HG02623 (cell line): ENCODE measurements around the gene MTHFS.

Experiments
- ATAC-seq: cut with Tn5 transposase; IDR thresholded peaks from one replicate; pipeline ENCODE4 v1.9.1; 2021; ENCODE audit warnings: moderate library complexity; ENCODE audit not compliant: unreplicated experiment

MTHFS gene

DNA sequence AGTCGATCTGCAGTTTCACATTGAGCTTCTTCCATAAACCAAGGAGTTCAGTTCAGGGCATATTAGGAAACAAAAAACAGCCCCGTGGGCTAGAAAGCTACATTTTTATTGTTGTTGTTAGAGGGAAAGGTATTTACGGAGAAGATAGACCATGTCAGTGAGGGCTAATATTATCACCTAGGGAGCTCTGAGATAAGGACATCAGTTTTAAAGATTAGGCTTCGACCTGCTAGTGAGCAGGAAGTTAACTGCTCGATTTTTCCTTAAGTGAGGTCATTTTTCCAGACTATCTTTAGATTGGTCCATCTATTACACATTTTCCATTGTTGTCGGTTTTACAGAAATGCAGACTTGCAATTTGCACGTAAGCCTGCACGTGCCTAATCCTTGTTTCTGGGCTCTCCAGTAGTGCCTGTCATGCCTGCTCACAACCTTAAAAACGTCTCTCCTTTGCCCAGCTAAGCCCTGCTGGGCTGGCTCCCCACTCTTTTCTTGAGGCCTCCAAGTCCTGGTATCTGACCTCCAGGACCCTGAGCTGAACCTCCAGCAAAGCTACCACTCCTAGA is 72.6 kb downstream of the MTHFS start:
- no peak for ATAC-seq

DNA sequence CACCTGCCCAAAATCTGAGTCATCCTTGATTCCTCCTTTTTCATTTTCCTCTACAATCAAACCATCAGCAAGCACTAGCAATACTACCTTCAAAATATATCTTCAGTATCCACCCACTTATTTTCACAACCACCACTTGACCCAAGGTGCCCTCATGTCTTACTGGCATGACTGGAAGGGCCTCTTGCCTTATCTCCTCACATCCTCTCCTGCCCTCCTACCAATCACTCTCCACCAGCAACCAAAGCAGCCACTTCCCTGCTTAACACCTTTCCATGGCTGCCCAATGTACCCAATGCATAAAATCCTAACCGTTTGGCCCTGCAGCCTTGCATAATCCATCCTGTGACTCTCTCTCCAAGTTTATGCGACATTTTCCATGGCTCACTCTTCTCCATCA is 76.0 kb downstream of the MTHFS start:
- no peak for ATAC-seq

DNA sequence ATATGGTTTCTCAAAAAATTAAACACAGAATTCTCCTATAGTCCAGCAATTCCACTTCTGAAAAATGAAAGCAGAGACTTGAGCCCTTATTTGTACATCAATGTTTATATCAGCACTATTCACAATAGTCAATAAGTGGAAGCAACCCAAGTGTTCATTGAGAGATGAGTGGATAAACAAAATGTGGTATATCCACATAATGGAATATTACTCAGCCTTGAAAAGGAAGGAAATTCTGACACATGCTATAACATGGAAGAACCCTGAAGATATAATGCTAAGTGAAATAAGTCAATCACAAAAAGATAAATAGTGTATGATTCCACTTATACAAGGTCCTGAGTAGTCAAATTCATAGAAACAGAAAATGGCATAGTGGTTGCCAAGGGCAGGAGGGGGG is 76.6 kb downstream of the MTHFS start:
- no peak for ATAC-seq

DNA sequence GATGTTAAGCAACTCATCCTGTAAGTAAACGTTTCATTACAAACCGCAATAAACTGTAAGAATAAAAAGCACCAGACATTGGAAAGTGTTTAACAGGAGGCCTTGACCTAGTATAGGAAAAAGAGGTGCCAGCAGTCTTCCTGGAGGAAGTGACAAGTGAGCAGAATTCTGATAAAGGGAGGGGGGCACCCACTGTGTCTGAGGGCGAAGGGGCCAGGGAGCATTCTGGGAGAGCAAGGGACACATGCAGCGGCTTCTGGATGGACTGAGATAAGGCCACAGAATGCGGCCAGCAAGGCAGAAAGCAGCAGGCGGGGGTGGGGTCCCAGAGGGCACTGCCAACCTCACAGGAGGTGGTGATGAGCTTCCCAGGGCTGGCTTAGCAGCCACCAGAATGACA is 80.2 kb downstream of the MTHFS start:
- no peak for ATAC-seq

DNA sequence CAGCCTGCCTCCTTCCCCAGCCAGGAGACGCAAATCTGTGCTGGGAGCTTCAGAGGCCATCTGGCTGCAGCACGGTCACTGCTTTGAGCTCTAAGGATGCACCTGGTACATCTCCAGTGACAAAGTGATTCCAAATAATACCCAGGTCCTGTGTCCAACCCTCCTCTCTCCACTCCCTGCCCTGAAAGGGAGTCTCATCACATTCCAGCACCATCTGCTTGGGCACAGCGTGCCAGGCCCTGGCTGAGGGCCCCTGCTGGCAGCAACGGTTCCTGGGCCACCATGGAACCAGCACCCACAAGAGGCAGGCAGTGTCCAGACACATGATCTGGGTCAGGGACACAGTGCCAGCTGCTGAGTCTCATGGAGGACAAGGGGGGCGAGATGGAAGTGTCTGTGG is 81.3 kb downstream of the MTHFS start:
- ATAC-seq = no peak

DNA sequence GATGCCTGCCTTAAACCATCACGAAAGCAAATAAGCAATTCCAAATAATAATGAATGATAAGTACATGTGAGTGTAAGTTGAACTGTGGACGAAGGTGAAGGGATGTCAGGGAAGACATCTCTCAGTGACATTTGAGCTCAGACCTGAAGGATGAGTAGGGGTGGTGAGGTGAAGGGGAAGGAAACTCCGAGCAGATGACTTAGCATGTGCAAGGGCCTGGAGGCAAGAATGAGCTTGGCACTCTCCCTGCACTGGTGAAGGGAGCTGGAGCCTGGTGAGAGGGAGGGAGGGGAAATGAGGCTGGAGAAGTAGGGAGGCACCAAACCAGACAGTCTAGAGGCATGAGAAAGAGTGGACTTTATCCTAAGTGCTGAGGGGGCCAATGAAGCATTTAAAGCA is 84.3 kb downstream of the MTHFS start:
- ATAC-seq = no peak

DNA sequence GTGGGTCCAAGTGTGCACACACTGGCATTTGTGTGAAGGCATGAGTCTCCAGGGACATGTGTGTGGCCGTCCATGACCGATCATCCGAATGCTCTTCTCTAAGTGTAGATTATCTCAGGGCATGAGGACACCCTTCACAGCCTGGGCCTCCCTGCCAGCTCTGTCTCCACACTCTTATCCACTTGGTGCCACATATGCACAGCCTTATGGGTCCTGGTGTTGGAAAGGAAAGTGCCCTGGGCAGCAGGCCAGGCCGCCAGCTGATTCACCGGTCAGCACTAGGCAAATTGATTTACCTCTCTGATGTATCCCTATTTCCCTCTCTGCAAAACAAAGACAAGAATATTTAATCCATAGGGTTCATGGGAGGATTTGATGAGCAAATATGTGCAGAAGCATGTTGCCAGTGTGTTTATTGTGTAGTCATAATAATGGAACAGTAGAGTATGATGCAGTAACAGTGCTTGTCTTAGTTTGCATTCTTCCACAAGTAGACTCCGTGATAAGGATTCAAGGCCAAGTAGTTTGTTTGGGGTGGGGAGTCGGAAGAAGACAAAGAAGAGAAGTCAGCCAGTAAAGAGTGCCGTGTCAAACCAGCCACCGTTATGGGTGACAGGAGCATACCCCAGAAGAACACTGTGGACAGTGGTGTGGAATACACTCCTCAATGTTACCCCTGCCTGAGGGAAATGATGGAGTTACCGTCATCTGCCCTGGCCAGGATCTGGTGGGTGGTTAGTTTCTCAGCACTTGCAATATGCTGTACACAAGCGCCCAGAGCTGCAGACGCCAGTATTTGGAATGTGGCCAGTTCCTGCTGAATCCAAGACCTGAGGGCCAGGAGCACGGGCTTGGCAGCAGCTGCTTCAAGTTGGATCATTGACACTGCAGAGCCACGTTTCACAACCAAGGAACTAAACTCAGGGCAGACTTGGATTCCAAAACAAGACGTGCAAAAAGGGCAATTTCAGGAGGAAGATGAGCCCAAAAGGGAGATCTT is 85.1 kb downstream of the MTHFS start:
- ATAC-seq = no peak

DNA sequence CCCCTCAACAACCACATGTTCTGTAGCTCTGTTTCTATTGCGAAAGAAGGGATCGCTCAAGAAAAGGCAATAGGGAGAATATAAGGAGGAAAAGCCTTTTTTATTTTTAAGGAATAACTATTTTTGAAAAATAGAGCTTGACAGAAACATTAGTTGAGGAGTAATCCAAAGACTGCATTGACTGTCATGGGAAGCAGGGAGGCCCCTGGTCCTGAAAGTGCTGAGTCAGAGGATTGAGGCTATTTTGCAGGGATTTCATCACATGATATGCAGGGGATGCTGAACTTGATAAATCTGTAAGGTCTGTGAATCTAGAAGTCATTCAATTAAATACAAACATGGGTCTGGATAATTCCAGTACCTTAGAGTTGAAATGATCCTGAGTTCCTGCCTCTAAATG is 92.0 kb downstream of the MTHFS start:
- ATAC-seq = no peak

DNA sequence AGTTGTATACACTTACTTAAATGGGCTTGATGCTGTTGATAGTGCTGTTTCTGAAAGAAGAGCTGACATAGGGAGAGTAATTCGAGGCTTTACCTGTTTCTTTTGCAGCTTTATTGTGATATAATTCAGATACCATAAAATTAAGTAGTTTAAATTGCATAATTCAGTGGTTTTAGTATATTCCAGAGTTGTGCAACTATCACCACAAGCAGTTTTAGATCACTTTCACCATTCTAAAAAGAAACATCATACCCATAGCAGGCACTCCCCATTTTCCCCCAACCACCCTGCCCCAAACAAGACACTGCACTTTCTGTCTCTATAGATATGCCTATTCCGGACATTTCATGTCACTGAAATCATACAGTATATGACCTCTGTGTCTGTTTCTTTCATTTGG is 98.5 kb downstream of the MTHFS start:
- no peak for ATAC-seq
